Measurements from ENCODE around the gene APP. TPM values are rescaled to one million over a fixed set of nuclear protein-coding genes. Genes with fewer than 3 reads are reported as not detected.
"Not testable (repeated sequence)": the region's sequence is repeated elsewhere in the genome, so short reads cannot be mapped to it uniquely, and the experiment has no call there.

The APP gene
- total RNA-seq, 1 experiment from 2014 or later: 266 TPM

GRCh38 chr21:26082549-26082948, 88.0 kb downstream of the APP start:
- H3K9me3 ChIP-seq (ENCODE audit: low read length): no peaks in the 10 kb centered on the region
- no peak overlapping the region for H3K9ac ChIP-seq (ENCODE audit: low read length)
- no peak overlapping the region for H2AFZ ChIP-seq (ENCODE audit: low read length)
- ChIA-PET CTCF (no interaction called here), POLR2A (ENCODE audit: unreplicated experiment) (no interaction called here)
- H3K27me3 ChIP-seq (ENCODE audit: low read length): no peaks in the 10 kb centered on the region
- ATAC-seq: no peak
- H3K36me3 ChIP-seq (ENCODE audit: low read depth, low read length): no peaks in the 10 kb centered on the region
- no peak overlapping the region for H3K4me2 ChIP-seq (ENCODE audit: low read length)
- no peak for TF ChIP-seq EZH2phosphoT487 (IDR thresholded peaks at IDR 0.05; ENCODE audit: borderline replicate concordance, low read length)
- TF ChIP-seq CTCF (conservative IDR thresholded peaks at IDR 0.05; ENCODE audit: low read depth, low read length): no peak
- TF ChIP-seq EZH2 (IDR thresholded peaks at IDR 0.05; ENCODE audit: low read length, unreplicated experiment): no peak
- H4K20me1 ChIP-seq (ENCODE audit: low read length): peaks cover 8% of the 10 kb centered on the region; the same call in 1 of the 2 replicates
- H3F3A ChIP-seq (ENCODE audit: low read length, unreplicated experiment): no peaks in the 10 kb centered on the region
- H3K9me2 ChIP-seq (replicated peaks; ENCODE audit: low read length): no peaks in the 10 kb centered on the region
- H3K27ac ChIP-seq (ENCODE audit: low read length): no peak overlapping the region
- H3K79me2 ChIP-seq (ENCODE audit: low read length): peaks cover 84% of the 10 kb centered on the region
- H3K4me3 ChIP-seq (ENCODE audit: low read length): no peak overlapping the region
- intact Hi-C loops (cut with micrococcal nuclease): no loop called here
- peaks cover 11% of the 10 kb centered on the region for H3K4me1 ChIP-seq (ENCODE audit: insufficient read depth, low read length)
- DNase-seq: no peak
- BruUV-seq (replicated peaks): no TSS peak

- DNase-seq; H3F3A ChIP-seq (ENCODE audit: low read length, unreplicated experiment); intact Hi-C loops (cut with micrococcal nuclease); H3K4me3 ChIP-seq (ENCODE audit: low read length); H3K4me2 ChIP-seq (ENCODE audit: low read length); H3K9me2 ChIP-seq (replicated peaks; ENCODE audit: low read length); POLR2A ChIA-PET (ENCODE audit: unreplicated experiment); H3K27me3 ChIP-seq (ENCODE audit: low read length); H3K27ac ChIP-seq (ENCODE audit: low read length); H3K36me3 ChIP-seq (ENCODE audit: low read depth, low read length); H3K9ac ChIP-seq (ENCODE audit: low read length); H3K9me3 ChIP-seq (ENCODE audit: low read length); BruUV-seq (replicated peaks); H4K20me1 ChIP-seq (ENCODE audit: low read length); CTCF ChIA-PET; H2AFZ ChIP-seq (ENCODE audit: low read length); ATAC-seq: not testable (repeated sequence)
- Histone ChIP-seq H3K79me2 (ENCODE audit: low read length) (peaks cover 84% of the 10 kb centered on the region), H3K4me1 (ENCODE audit: insufficient read depth, low read length) (peaks cover 11% of the 10 kb centered on the region)
These were observed 89.3 kb downstream of the APP start for GRCh38 chr21:26081175-26081760.

- POLR2A ChIA-PET (ENCODE audit: unreplicated experiment): interaction anchor here (0.6 kb wide), 1 partner anchor 11 kb away, joined by 4 read pairs; no protein-coding TSS in a partner anchor
These were observed 90.4 kb downstream of the APP start for GRCh38 chr21:26080211-26080610.

More at GRCh38 chr21:26080211-26080610, 90.4 kb downstream of the APP start:
- intact Hi-C loops (cut with micrococcal nuclease): no loop called here
- H3K9ac ChIP-seq (ENCODE audit: low read length): no peak overlapping the region
- no peak overlapping the region for H3K4me3 ChIP-seq (ENCODE audit: low read length)
- H3K9me2 ChIP-seq (replicated peaks; ENCODE audit: low read length): no peaks in the 10 kb centered on the region
- no peaks in the 10 kb centered on the region for H4K20me1 ChIP-seq (ENCODE audit: low read length)
- H3K9me3 ChIP-seq (ENCODE audit: low read length): no peaks in the 10 kb centered on the region
- peaks cover 11% of the 10 kb centered on the region for H3K4me1 ChIP-seq (ENCODE audit: insufficient read depth, low read length)
- CTCF ChIA-PET: interaction anchor here (0.6 kb wide), 1 partner anchor 1615 kb away, joined by 3 read pairs; no protein-coding TSS in a partner anchor
- TF ChIP-seq CTCF (conservative IDR thresholded peaks at IDR 0.05; ENCODE audit: low read depth, low read length) (no peak), EZH2 (IDR thresholded peaks at IDR 0.05; ENCODE audit: low read length, unreplicated experiment) (no peak), EZH2phosphoT487 (IDR thresholded peaks at IDR 0.05; ENCODE audit: borderline replicate concordance, low read length) (no peak)
- ATAC-seq (no peak), DNase-seq (no peak)
- H2AFZ ChIP-seq (ENCODE audit: low read length): no peak overlapping the region
- no peaks in the 10 kb centered on the region for H3K36me3 ChIP-seq (ENCODE audit: low read depth, low read length)
- H3K79me2 ChIP-seq (ENCODE audit: low read length): peaks cover 80% of the 10 kb centered on the region
- H3K27me3 ChIP-seq (ENCODE audit: low read length): no peaks in the 10 kb centered on the region
- BruUV-seq (replicated peaks): no TSS peak
- no peak overlapping the region for H3K4me2 ChIP-seq (ENCODE audit: low read length)
- no peak overlapping the region for H3K27ac ChIP-seq (ENCODE audit: low read length)
- H3F3A ChIP-seq (ENCODE audit: low read length, unreplicated experiment): no peaks in the 10 kb centered on the region

Data from PC-3 (cell line).